ENCODE measurements around the gene NOTCH1. TPM values are rescaled to one million over a fixed set of nuclear protein-coding genes. Genes with fewer than 3 reads are reported as not detected.

Gene NOTCH1
- total RNA-seq, 1 donor = 10.5 TPM

GRCh38 chr9:136537896-136538598, 7.8 kb downstream of the NOTCH1 start:
- Histone ChIP-seq H3K79me2 (ENCODE audit: insufficient read depth, low read length) (peaks cover 60% of the 10 kb centered on the region), H3K4me2 (ENCODE audit: insufficient read depth, low read length) (no peak overlapping the region), H3K4me1 (ENCODE audit: insufficient read depth, low read length) (peaks cover 14% of the 10 kb centered on the region), H3K27ac (ENCODE audit: low read depth, low read length) (peak overlapping the region; percentile 36), H2AFZ (ENCODE audit: low read length) (no peak overlapping the region), H3K4me3 (ENCODE audit: insufficient read depth, low read length) (no peak overlapping the region), H4K20me1 (ENCODE audit: insufficient read depth, low read length) (peaks cover 32% of the 10 kb centered on the region), H3K36me3 (ENCODE audit: insufficient read depth, low read length) (peaks cover 8% of the 10 kb centered on the region), H3K9me3 (ENCODE audit: low read depth, low read length) (no peaks in the 10 kb centered on the region), H3K27me3 (ENCODE audit: insufficient read depth, low read length) (no peaks in the 10 kb centered on the region)
- peak; percentile 96 for DNase-seq (ENCODE audit: insufficient read length, low spot score, missing footprints)
- no peak for TF ChIP-seq CTCF (IDR thresholded peaks at IDR 0.05; ENCODE audit: extremely low read depth, low read depth, low read length)

- peaks cover 35% of the 10 kb centered on the region for H4K20me1 ChIP-seq (ENCODE audit: insufficient read depth, low read length)
- H2AFZ ChIP-seq (ENCODE audit: low read length) = no peak overlapping the region
- no peaks in the 10 kb centered on the region for H3K27me3 ChIP-seq (ENCODE audit: insufficient read depth, low read length)
- H3K27ac ChIP-seq (ENCODE audit: low read depth, low read length) = peak overlapping the region; percentile 36
- peaks cover 3% of the 10 kb centered on the region for H3K36me3 ChIP-seq (ENCODE audit: insufficient read depth, low read length)
- H3K9me3 ChIP-seq (ENCODE audit: low read depth, low read length) = no peaks in the 10 kb centered on the region
- H3K4me1 ChIP-seq (ENCODE audit: insufficient read depth, low read length) = peaks cover 14% of the 10 kb centered on the region
- H3K79me2 ChIP-seq (ENCODE audit: insufficient read depth, low read length) = peaks cover 65% of the 10 kb centered on the region
- no peak overlapping the region for H3K4me3 ChIP-seq (ENCODE audit: insufficient read depth, low read length)
- H3K4me2 ChIP-seq (ENCODE audit: insufficient read depth, low read length) = no peak overlapping the region
- TF ChIP-seq CTCF (IDR thresholded peaks at IDR 0.05; ENCODE audit: extremely low read depth, low read depth, low read length) = no peak
- no peak for DNase-seq (ENCODE audit: insufficient read length, low spot score, missing footprints)
Measured at GRCh38 chr9:136537411-136537810, 8.4 kb downstream of the NOTCH1 start.

GRCh38 chr9:136536721-136537241, 9.1 kb downstream of the NOTCH1 start:
- H3K79me2 ChIP-seq (ENCODE audit: insufficient read depth, low read length) = peaks cover 66% of the 10 kb centered on the region
- H3K4me2 ChIP-seq (ENCODE audit: insufficient read depth, low read length) = no peak overlapping the region
- no peaks in the 10 kb centered on the region for H3K27me3 ChIP-seq (ENCODE audit: insufficient read depth, low read length)
- no peak overlapping the region for H3K4me3 ChIP-seq (ENCODE audit: insufficient read depth, low read length)
- no peak overlapping the region for H3K27ac ChIP-seq (ENCODE audit: low read depth, low read length)
- H2AFZ ChIP-seq (ENCODE audit: low read length) = no peak overlapping the region
- DNase-seq (ENCODE audit: insufficient read length, low spot score, missing footprints) = no peak
- TF ChIP-seq CTCF (IDR thresholded peaks at IDR 0.05; ENCODE audit: extremely low read depth, low read depth, low read length) = no peak
- H4K20me1 ChIP-seq (ENCODE audit: insufficient read depth, low read length) = peaks cover 35% of the 10 kb centered on the region
- H3K36me3 ChIP-seq (ENCODE audit: insufficient read depth, low read length) = peaks cover 3% of the 10 kb centered on the region
- H3K9me3 ChIP-seq (ENCODE audit: low read depth, low read length) = no peaks in the 10 kb centered on the region
- peaks cover 14% of the 10 kb centered on the region for H3K4me1 ChIP-seq (ENCODE audit: insufficient read depth, low read length)

GRCh38 chr9:136536051-136536720, 9.7 kb downstream of the NOTCH1 start:
- no peak overlapping the region for H2AFZ ChIP-seq (ENCODE audit: low read length)
- H3K27me3 ChIP-seq (ENCODE audit: insufficient read depth, low read length) = no peaks in the 10 kb centered on the region
- peaks cover 36% of the 10 kb centered on the region for H4K20me1 ChIP-seq (ENCODE audit: insufficient read depth, low read length)
- peaks cover 3% of the 10 kb centered on the region for H3K36me3 ChIP-seq (ENCODE audit: insufficient read depth, low read length)
- no peak overlapping the region for H3K4me3 ChIP-seq (ENCODE audit: insufficient read depth, low read length)
- no peak for TF ChIP-seq CTCF (IDR thresholded peaks at IDR 0.05; ENCODE audit: extremely low read depth, low read depth, low read length)
- H3K27ac ChIP-seq (ENCODE audit: low read depth, low read length) = no peak overlapping the region
- H3K79me2 ChIP-seq (ENCODE audit: insufficient read depth, low read length) = peaks cover 63% of the 10 kb centered on the region
- no peak overlapping the region for H3K4me2 ChIP-seq (ENCODE audit: insufficient read depth, low read length)
- H3K9me3 ChIP-seq (ENCODE audit: low read depth, low read length) = no peaks in the 10 kb centered on the region
- H3K4me1 ChIP-seq (ENCODE audit: insufficient read depth, low read length) = peaks cover 14% of the 10 kb centered on the region
- no peak for DNase-seq (ENCODE audit: insufficient read length, low spot score, missing footprints)

All from osteoblast (primary cell).